Heart left ventricle (tissue), 16 donors: ENCODE measurements around the gene SLC35F1. TPM values are rescaled to one million over a fixed set of nuclear protein-coding genes. Genes with fewer than 3 reads are reported as not detected.

Experiments
- ATAC-seq, 4 donors: fragments of 200-7000 bp; cut with Tn5 transposase; one replicate each; pipeline ENCODE4 v1.9.1; 2020 to 2022; ENCODE audit warnings: moderate library complexity in 4 of 4, mild to moderate bottlenecking in 3 of 4, moderate number of reproducible peaks in 1 of 4
- DNase-seq, 5 donors: peaks; one replicate each; pipeline ENCODE4 v3.0.0-alpha.2; 2020
- H3K27ac ChIP-seq, 12 donors: fragments of 200-600 bp; sonication (generic) in 4 of 12; one replicate each; pipeline versions ENCODE4 v1.5.0 to v1.8.0; 2016 to 2022; ENCODE audit warnings: mild to moderate bottlenecking in 2 of 12
- H3K27me3 ChIP-seq, 9 donors: fragments of 200-600 bp; sonication (generic) in 2 of 9; one replicate each; pipeline versions ENCODE4 v1.5.1 to v1.8.0; 2016 to 2022; ENCODE audit warnings: mild to moderate bottlenecking in 3 of 9
- H3K36me3 ChIP-seq, 9 donors: fragments of 200-600 bp; sonication (generic) in 2 of 9; one replicate each; pipeline versions ENCODE4 v1.5.0 to v1.8.0; 2018 to 2022; ENCODE audit warnings: mild to moderate bottlenecking in 2 of 9
- H3K4me1 ChIP-seq, 12 donors: fragments of 200-600 bp; sonication (generic) in 4 of 12; one replicate each; pipeline versions ENCODE4 v1.5.0 to v1.8.0; 2016 to 2022; ENCODE audit warnings: mild to moderate bottlenecking in 3 of 12
- H3K4me3 ChIP-seq, 12 donors: fragments of 200-600 bp; sonication (generic) in 4 of 12; one replicate each; pipeline versions ENCODE4 v1.5.0 to v1.8.0; 2017 to 2022; ENCODE audit warnings: mild to moderate bottlenecking in 9 of 12, moderate library complexity in 4 of 12
- H3K9me3 ChIP-seq, 12 donors: fragments of 200-600 bp; sonication (generic) in 4 of 12; one replicate each; pipeline versions ENCODE4 v1.5.0 to v1.8.0; 2016 to 2022; ENCODE audit warnings: mild to moderate bottlenecking in 1 of 12
- POLR2A ChIP-seq, 2 donors: fragments of 450-650 bp; IDR thresholded peaks; one replicate each; pipeline ENCODE4 v1.6.1; 2017; ENCODE audit warnings: antibody characterized with exemption in 2 of 2, mild to moderate bottlenecking in 2 of 2, moderate library complexity in 2 of 2
- WGBS, 4 donors: extraction: QIAGEN DNeasy Blood & Tissue Kit in 2 of 4; methylation state at CpG; one replicate each; pipeline versions ENCODE4 v1.1.5 to v1.1.7; 2013 to 2018; 5-methylcytosine and 5-hydroxymethylcytosine counted together
- intact Hi-C, 10 donors: fragments of 100-400 bp; cut with DNase I; formaldehyde crosslinking; loops; one replicate each; pipeline versions ENCODE4 v1.11.1 to v1.14.2; 2022
- polyA plus RNA-seq, 2 donors: library from polyadenylated mRNA; stranded (reverse); fragments of 200-250 nt; gene quantifications; one replicate each; pipeline ENCODE4 v1.2.3, GENCODE V29; 2013
- total RNA-seq, 9 donors: library from RNA; depleted of rRNA in 2 of 9; stranded (reverse); fragments of >200 nt in 2 of 9; fragmentation: NEBNext Ultra II Directional in 3 of 9; extraction: Animal tissue kit (Norgen Biotek cat#: 25700) in 3 of 9; gene quantifications; one replicate each; pipeline versions ENCODE4 v1.1.0 to v1.2.4, GENCODE V29; 2016 to 2023
- TF ChIP-seq, protein P1 (sequence below), 12 donors: fragments of 200-600 bp; sonication (generic) in 4 of 12; IDR thresholded peaks; one replicate each; pipeline versions ENCODE4 v1.5.0 to v1.8.0; 2018 to 2022; ENCODE audit warnings: antibody characterized with exemption in 12 of 12, mild to moderate bottlenecking in 5 of 12
- donor health status: ischemic (EF 13 %, LVEDD 7.1; RV severe dilation, severe dysfunction).
- donor health status: healthy with polysubstance abuse.
- donor health status: DM: no; HTN: yes; CAD: no.
- donor health status: DM: no; HTN: no; CAD: no.
- donor health status: ischemic (EF 25% LVEDD 6.9; RV normal size, moderate dysfunction).
- donor health status: ischemic (EF 25% LVEDD 5.7; RV mildly dilated, moderate dysfunction).
- donor health status: healthy.
- donor health status: DM: yes; HTN: yes; CAD: no.
- donor health status: ischemic (EF 35%, LVEDD 5.7; RV mildly dilated, moderate dysfunction).
- donor health status: nonischemic (EF 11% LVEDD 7.7; RV severe dilation, severe dysfunction).
- donor health status: DM: yes; HTN: yes; CAD: no.
- donor health status: PGD.
- donor health status: ischemic (EF 29% LVEDD 5.4; RV normal size, mild dysfunction).
- donor health status: nonischemic (EF 23%, LVEDD 6.1; RV moderate dilation, normal function).

SLC35F1 gene
- total and polyA plus RNA-seq, 11 donors = 1.1 to 11.6 (median 5.0) TPM

DNA sequence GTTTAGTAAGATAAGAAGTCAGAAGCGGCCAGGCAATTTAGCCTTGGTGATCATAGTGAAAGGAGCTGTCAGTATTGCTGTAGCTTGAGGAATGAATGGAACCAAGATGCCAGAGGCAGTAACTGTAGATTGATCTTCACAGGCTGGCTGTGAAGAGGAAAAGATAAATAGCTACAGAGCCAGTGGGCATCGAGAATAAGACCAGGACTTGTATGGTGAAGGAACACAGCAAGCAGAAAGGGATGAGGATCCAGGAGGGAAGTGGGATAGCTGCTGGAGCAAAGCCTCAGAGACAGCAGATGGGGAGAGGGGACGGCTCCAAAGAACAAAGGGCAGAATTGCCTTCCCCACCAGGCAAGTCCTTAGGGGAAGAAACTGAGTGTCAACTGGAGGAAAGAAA, 346.7 kb downstream of the SLC35F1 start:
- DNase-seq = no peak
- H3K4me1 ChIP-seq = no peaks in the 10 kb centered on the region
- H3K4me3 ChIP-seq = no peak overlapping the region
- no peaks in the 10 kb centered on the region for H3K9me3 ChIP-seq
- 45 to 55% (median 52%) methylated on average over 3 of the region's 3 CpGs for WGBS, 4 donors
- H3K36me3 ChIP-seq = no peaks in the 10 kb centered on the region
- TF ChIP-seq POLR2A (IDR thresholded peaks at IDR 0.05) = no peak
- TF ChIP-seq, protein P1, sequence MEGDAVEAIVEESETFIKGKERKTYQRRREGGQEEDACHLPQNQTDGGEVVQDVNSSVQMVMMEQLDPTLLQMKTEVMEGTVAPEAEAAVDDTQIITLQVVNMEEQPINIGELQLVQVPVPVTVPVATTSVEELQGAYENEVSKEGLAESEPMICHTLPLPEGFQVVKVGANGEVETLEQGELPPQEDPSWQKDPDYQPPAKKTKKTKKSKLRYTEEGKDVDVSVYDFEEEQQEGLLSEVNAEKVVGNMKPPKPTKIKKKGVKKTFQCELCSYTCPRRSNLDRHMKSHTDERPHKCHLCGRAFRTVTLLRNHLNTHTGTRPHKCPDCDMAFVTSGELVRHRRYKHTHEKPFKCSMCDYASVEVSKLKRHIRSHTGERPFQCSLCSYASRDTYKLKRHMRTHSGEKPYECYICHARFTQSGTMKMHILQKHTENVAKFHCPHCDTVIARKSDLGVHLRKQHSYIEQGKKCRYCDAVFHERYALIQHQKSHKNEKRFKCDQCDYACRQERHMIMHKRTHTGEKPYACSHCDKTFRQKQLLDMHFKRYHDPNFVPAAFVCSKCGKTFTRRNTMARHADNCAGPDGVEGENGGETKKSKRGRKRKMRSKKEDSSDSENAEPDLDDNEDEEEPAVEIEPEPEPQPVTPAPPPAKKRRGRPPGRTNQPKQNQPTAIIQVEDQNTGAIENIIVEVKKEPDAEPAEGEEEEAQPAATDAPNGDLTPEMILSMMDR (IDR thresholded peaks at IDR 0.05) = no peak
- intact Hi-C loops = no loop called here
- H3K27me3 ChIP-seq = no peaks in the 10 kb centered on the region
- H3K27ac ChIP-seq = no peak overlapping the region
- ATAC-seq = no peak

DNA sequence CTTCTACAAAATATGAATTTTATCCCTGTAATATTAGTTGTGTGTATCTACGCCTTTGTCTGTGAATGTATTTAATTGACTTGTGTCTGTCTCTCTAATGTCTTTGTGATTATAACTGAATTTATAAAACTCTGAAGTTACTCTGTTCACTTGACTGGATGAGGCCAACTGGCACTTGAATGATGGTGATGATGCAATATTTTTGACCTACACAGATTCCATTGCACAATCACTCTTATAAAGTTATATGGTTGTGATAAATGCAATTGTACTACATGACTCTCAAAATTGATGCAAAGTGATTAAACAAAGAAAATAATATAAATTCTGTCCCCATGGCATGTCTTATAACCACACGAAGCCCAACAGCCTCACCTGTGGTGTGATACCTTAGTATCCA, 353.8 kb downstream of the SLC35F1 start:
- Histone ChIP-seq H3K27me3 (no peaks in the 10 kb centered on the region), H3K36me3 (no peaks in the 10 kb centered on the region), H3K4me3 (no peak overlapping the region), H3K9me3 (peaks cover 0 to 6% (median 0%) of the 10 kb centered on the region in 12 donors), H3K27ac (no peak overlapping the region), H3K4me1 (no peaks in the 10 kb centered on the region)
- WGBS, 4 donors = 91 to 97% (median 92%) methylated on average over 2 of the region's 2 CpGs
- intact Hi-C loops = loop anchor here in 5 of 10 donors (5.0 to 10.0 kb wide), 4 partner anchors 284 to 586 kb away; partner anchors contain the start of gene NUS1 (in 1 of the 5)
- TF ChIP-seq, protein P1 (IDR thresholded peaks at IDR 0.05) = no peak
- no peak for TF ChIP-seq POLR2A (IDR thresholded peaks at IDR 0.05)
- ATAC-seq (no peak), DNase-seq (no peak)

DNA sequence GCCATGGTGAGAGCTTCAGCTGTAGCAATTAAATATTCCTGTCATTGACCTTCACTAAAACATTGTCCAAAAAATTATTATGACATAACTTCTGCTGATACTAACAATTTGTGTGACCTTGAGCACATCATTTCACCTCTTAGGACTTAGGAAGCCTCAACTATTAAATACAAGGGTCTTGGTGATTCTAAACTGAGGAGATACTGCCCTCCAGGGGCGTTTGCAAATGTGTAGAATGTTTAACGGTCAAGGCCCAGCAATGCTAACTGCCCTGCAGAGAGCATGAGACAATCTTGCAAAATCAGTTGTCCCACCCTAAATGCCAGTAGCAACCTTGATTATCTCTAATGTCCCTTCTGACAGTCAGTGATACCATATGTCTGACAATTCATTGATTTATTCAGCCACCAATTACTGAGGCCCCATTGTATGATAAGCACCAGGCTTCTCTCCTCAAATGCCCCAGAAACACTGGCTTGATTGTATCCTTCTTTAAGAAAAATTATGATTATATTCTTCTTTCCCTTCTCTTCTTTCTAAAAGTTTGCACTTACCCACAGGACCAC, 356.9 kb downstream of the SLC35F1 start:
- Histone ChIP-seq H3K27me3 (no peaks in the 10 kb centered on the region), H3K4me1 (no peaks in the 10 kb centered on the region), H3K27ac (no peak overlapping the region), H3K4me3 (no peak overlapping the region), H3K36me3 (no peaks in the 10 kb centered on the region), H3K9me3 (peaks cover 0 to 6% (median 0%) of the 10 kb centered on the region in 12 donors)
- 10 to 14% (median 12%) methylated on average over 2 of the region's 2 CpGs for WGBS, 4 donors
- TF ChIP-seq, protein P1 (IDR thresholded peaks at IDR 0.05) = peak in 11 of 12 donors; percentile 32 to 65 (median 54)
- TF ChIP-seq POLR2A (IDR thresholded peaks at IDR 0.05) = no peak
- DNase-seq (peak in 1 of 5 donors; percentile 16), ATAC-seq (peak; percentile 64 to 74 (median 68))
- intact Hi-C loops = loop anchor here (1.0 to 10.0 kb wide), 7 partner anchors 287 to 589 kb away; partner anchors contain the start of gene NUS1 (in 1 of the 10)

DNA sequence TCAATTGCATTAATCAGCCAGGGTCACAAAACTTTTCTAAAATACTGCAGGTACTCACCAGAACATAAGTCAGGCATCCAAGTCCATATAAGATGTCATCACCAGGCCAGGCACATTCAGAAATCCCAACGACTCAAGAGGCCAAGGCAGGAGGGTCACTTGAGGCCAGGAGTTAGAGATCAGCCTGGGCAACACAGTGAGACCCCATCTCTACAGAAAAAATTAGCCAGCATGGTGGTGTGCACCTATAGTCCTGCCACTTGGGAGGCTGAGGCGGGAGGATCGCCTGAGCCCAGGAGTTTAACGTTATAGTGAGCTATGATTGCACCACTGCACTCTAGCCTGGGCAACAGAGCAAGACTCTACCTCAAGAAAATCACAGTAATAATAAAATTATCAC, 362.6 kb downstream of the SLC35F1 start:
- Histone ChIP-seq H3K4me1 (no peaks in the 10 kb centered on the region), H3K4me3 (no peak overlapping the region), H3K27ac (no peak overlapping the region), H3K9me3 (peaks cover 0 to 6% (median 0%) of the 10 kb centered on the region in 12 donors), H3K27me3 (no peaks in the 10 kb centered on the region), H3K36me3 (no peaks in the 10 kb centered on the region)
- WGBS, 4 donors = 83 to 89% (median 85%) methylated on average over 4 of the region's 4 CpGs
- ATAC-seq (no peak), DNase-seq (no peak)
- TF ChIP-seq, protein P1 (IDR thresholded peaks at IDR 0.05) = no peak
- TF ChIP-seq POLR2A (IDR thresholded peaks at IDR 0.05) = no peak
- intact Hi-C loops = loop anchor here in 3 of 10 donors (10.0 kb wide), 3 partner anchors 295 to 595 kb away; partner anchors contain the start of gene NUS1 (in 1 of the 3)
